ENCODE data around the gene CDKN2AIPNL. TPM values are rescaled to one million over a fixed set of nuclear protein-coding genes. Genes with fewer than 3 reads are reported as not detected.

CDKN2AIPNL gene
- total and polyA plus RNA-seq, 2 donors (not counting 1 experiment from before 2014, with no cell fraction given): 13.6 to 49.2 TPM

DNA sequence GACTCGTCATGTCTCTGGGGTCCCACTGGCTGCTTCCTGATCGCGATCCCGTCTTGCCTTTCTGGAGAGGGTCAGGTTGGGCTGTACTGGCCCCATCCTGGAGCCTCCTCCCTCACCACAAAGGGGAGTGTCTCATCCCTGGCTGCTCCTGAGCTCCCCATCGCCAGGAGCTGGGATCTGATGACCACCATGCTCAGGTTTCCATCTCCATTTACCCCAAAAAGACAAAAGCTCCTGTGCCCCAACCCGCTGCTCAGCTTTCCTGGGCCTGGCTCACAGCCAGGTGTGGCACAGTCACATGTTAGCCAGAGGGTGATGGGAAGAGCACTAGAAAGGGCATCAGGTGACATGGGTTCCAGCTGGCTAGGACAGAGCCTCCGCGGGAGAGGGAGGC is 47.3 kb upstream of the CDKN2AIPNL start:
- no peak overlapping the region for H2AFZ ChIP-seq (ENCODE audit: low read length)
- H3K4me1 ChIP-seq (ENCODE audit: control insufficient read depth, extremely low read depth, insufficient read depth, low read length): peaks cover 3% of the 10 kb centered on the region
- H3K4me3 ChIP-seq (replicated peaks in 1 of 4; ENCODE audit: control extremely low read depth in 1 of 4, insufficient read depth in 1 of 4, low read depth in 3 of 4, low read length in 4 of 4): no peak overlapping the region
- TF ChIP-seq, protein P1, sequence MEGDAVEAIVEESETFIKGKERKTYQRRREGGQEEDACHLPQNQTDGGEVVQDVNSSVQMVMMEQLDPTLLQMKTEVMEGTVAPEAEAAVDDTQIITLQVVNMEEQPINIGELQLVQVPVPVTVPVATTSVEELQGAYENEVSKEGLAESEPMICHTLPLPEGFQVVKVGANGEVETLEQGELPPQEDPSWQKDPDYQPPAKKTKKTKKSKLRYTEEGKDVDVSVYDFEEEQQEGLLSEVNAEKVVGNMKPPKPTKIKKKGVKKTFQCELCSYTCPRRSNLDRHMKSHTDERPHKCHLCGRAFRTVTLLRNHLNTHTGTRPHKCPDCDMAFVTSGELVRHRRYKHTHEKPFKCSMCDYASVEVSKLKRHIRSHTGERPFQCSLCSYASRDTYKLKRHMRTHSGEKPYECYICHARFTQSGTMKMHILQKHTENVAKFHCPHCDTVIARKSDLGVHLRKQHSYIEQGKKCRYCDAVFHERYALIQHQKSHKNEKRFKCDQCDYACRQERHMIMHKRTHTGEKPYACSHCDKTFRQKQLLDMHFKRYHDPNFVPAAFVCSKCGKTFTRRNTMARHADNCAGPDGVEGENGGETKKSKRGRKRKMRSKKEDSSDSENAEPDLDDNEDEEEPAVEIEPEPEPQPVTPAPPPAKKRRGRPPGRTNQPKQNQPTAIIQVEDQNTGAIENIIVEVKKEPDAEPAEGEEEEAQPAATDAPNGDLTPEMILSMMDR (conservative IDR thresholded peaks at IDR 0.05 in 1 of 2, IDR thresholded peaks at IDR 0.05 in 1 of 2; ENCODE audit: low read depth in 1 of 2, low read length in 2 of 2): no peak
- no peak for TF ChIP-seq EZH2 (IDR thresholded peaks at IDR 0.05; ENCODE audit: low read length, missing control alignments)
- H4K20me1 ChIP-seq (ENCODE audit: control insufficient read depth, extremely low read depth, insufficient read depth, low read length): no peaks in the 10 kb centered on the region
- no peak overlapping the region for H3K9ac ChIP-seq (ENCODE audit: insufficient read depth, low read length)
- no peak overlapping the region for H3K27ac ChIP-seq (ENCODE audit: insufficient read depth, low read length)
- H3K4me2 ChIP-seq (ENCODE audit: extremely low read depth, insufficient read depth, low read length): no peak overlapping the region
- H3K36me3 ChIP-seq (ENCODE audit: control insufficient read depth, insufficient read depth, low read length): no peaks in the 10 kb centered on the region
- H3K27me3 ChIP-seq (ENCODE audit: control insufficient read depth, insufficient read depth, low read length): no peaks in the 10 kb centered on the region
- no peak for DNase-seq (ENCODE audit: low read depth in 2 of 2)
- no peaks in the 10 kb centered on the region for H3K9me3 ChIP-seq (ENCODE audit: control insufficient read depth, insufficient read depth, low read depth, low read length)
- no peaks in the 10 kb centered on the region for H3K79me2 ChIP-seq (ENCODE audit: control insufficient read depth, insufficient read depth, low read length)

DNA sequence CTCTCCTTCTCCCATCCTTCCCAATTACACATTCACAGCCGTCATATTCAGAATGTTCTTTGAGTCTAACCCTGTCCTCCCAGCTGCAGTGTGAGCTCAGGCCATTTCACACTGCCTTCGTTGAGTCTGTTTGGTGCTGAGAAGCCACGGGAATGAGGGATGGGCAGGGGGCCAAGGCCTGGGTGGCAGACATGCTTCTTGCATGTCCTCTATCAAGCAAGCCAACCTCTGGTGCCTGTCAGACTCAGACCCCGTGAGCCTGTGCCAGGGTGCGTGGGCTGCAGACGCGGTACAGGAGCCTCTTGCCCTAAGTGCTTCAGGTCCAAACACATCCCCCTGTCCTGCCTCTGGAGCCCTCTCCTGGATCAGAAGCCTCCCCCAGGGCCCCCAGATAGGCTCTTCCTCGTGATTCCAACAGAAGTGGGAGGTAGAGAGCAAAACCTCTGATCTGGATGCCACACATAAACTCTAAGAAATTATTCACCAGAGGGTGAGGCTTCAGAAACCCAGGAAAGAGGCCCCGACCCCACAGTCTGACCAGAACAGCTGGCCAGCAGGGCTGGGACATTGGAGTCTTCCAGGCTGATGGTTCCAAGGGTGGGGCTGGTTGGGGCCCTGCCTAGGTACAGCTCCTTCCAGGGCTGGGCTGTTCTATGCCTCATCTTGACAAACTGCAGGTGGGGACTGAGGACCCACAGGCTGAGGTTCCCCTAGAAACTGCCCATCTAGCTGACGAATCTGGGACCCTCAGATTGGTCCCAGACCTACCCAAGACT is 46.7 kb upstream of the CDKN2AIPNL start:
- H4K20me1 ChIP-seq (ENCODE audit: control insufficient read depth, extremely low read depth, insufficient read depth, low read length): no peaks in the 10 kb centered on the region
- H3K4me2 ChIP-seq (ENCODE audit: extremely low read depth, insufficient read depth, low read length): peak overlapping the region; percentile 23
- no peaks in the 10 kb centered on the region for H3K9me3 ChIP-seq (ENCODE audit: control insufficient read depth, insufficient read depth, low read depth, low read length)
- peak; percentile 75 to 78 for DNase-seq (ENCODE audit: low read depth in 2 of 2)
- H2AFZ ChIP-seq (ENCODE audit: low read length): peak overlapping the region; percentile 5
- no peaks in the 10 kb centered on the region for H3K27me3 ChIP-seq (ENCODE audit: control insufficient read depth, insufficient read depth, low read length)
- no peaks in the 10 kb centered on the region for H3K79me2 ChIP-seq (ENCODE audit: control insufficient read depth, insufficient read depth, low read length)
- H3K4me3 ChIP-seq (replicated peaks in 1 of 4; ENCODE audit: control extremely low read depth in 1 of 4, insufficient read depth in 1 of 4, low read depth in 3 of 4, low read length in 4 of 4): no peak overlapping the region
- no peak for TF ChIP-seq EZH2 (IDR thresholded peaks at IDR 0.05; ENCODE audit: low read length, missing control alignments)
- TF ChIP-seq, protein P1 (conservative IDR thresholded peaks at IDR 0.05 in 1 of 2, IDR thresholded peaks at IDR 0.05 in 1 of 2; ENCODE audit: low read depth in 1 of 2, low read length in 2 of 2): no peak
- H3K27ac ChIP-seq (ENCODE audit: insufficient read depth, low read length): no peak overlapping the region
- H3K9ac ChIP-seq (ENCODE audit: insufficient read depth, low read length): no peak overlapping the region
- H3K36me3 ChIP-seq (ENCODE audit: control insufficient read depth, insufficient read depth, low read length): no peaks in the 10 kb centered on the region
- peaks cover 3% of the 10 kb centered on the region for H3K4me1 ChIP-seq (ENCODE audit: control insufficient read depth, extremely low read depth, insufficient read depth, low read length)

- Histone ChIP-seq H3K27me3 (ENCODE audit: control insufficient read depth, insufficient read depth, low read length) (no peaks in the 10 kb centered on the region), H3K4me1 (ENCODE audit: control insufficient read depth, extremely low read depth, insufficient read depth, low read length) (peaks cover 3% of the 10 kb centered on the region), H3K4me2 (ENCODE audit: extremely low read depth, insufficient read depth, low read length) (no peak overlapping the region), H3K36me3 (ENCODE audit: control insufficient read depth, insufficient read depth, low read length) (no peaks in the 10 kb centered on the region), H3K9me3 (ENCODE audit: control insufficient read depth, insufficient read depth, low read depth, low read length) (no peaks in the 10 kb centered on the region), H3K9ac (ENCODE audit: insufficient read depth, low read length) (no peak overlapping the region), H2AFZ (ENCODE audit: low read length) (no peak overlapping the region), H4K20me1 (ENCODE audit: control insufficient read depth, extremely low read depth, insufficient read depth, low read length) (no peaks in the 10 kb centered on the region), H3K4me3 (replicated peaks in 1 of 4; ENCODE audit: control extremely low read depth in 1 of 4, insufficient read depth in 1 of 4, low read depth in 3 of 4, low read length in 4 of 4) (no peak overlapping the region), H3K27ac (ENCODE audit: insufficient read depth, low read length) (no peak overlapping the region), H3K79me2 (ENCODE audit: control insufficient read depth, insufficient read depth, low read length) (no peaks in the 10 kb centered on the region)
- TF ChIP-seq EZH2 (IDR thresholded peaks at IDR 0.05; ENCODE audit: low read length, missing control alignments): no peak
- TF ChIP-seq, protein P1 (conservative IDR thresholded peaks at IDR 0.05 in 1 of 2, IDR thresholded peaks at IDR 0.05 in 1 of 2; ENCODE audit: low read depth in 1 of 2, low read length in 2 of 2): no peak
- no peak for DNase-seq (ENCODE audit: low read depth in 2 of 2)
These were observed 46.1 kb upstream of the CDKN2AIPNL start for GRCh38 chr5:134457801-134458200.
